Ascending aorta (tissue), 2 donors: ENCODE results near the gene TRPM3. TPM values are rescaled to one million over a fixed set of nuclear protein-coding genes. Genes with fewer than 3 reads are reported as not detected.

ENCODE experiments used
- DNase-seq, 2 donors: peaks; one replicate each; pipeline ENCODE4 v3.0.0-alpha.2; 2019; ENCODE audit warnings: low spot score in 2 of 2
- H3K27ac ChIP-seq, 2 donors: fragments of 200-600 bp; sonication (generic); one replicate each; pipeline ENCODE4 v1.5.1; 2016 to 2017; ENCODE audit warnings: mild to moderate bottlenecking in 1 of 2
- H3K27me3 ChIP-seq: fragments of 200-600 bp; sonication (generic); one replicate; pipeline ENCODE4 v1.5.1; 2017
- H3K36me3 ChIP-seq, 2 donors: fragments of 200-600 bp; sonication (generic); one replicate each; pipeline ENCODE4 v1.5.1; 2016
- H3K4me1 ChIP-seq, 2 donors: fragments of 200-600 bp; sonication (generic); one replicate each; pipeline ENCODE4 v1.5.1; 2016 to 2017; ENCODE audit warnings: mild to moderate bottlenecking in 1 of 2
- H3K4me3 ChIP-seq, 2 donors: fragments of 200-600 bp; sonication (generic); one replicate each; pipeline ENCODE4 v1.5.1; 2016 to 2017; ENCODE audit warnings: mild to moderate bottlenecking in 1 of 2
- H3K9me3 ChIP-seq, 2 donors: fragments of 200-600 bp; sonication (generic); one replicate each; pipeline ENCODE4 v1.5.1; 2016
- intact Hi-C: fragments of 100-400 bp; cut with DNase I; formaldehyde crosslinking; loops from one replicate; pipeline ENCODE4 v1.15.1; 2023
- total RNA-seq: library from RNA; depleted of rRNA; stranded (reverse); fragments of >200 nt; gene quantifications from one replicate; pipeline ENCODE4 v1.1.0, GENCODE V29; 2016
- TF ChIP-seq, protein P1 (sequence below), 3 experiments: fragments of 200-600 bp in 2 of 3; fragments of 450-650 bp in 1 of 3; sonication (generic) in 2 of 3; IDR thresholded peaks; one replicate each; pipeline ENCODE4 v1.5.1; 2016 to 2019; ENCODE audit warnings: antibody characterized with exemption in 3 of 3, mild to moderate bottlenecking in 1 of 3, moderate library complexity in 1 of 3

The TRPM3 gene
- total RNA-seq, 1 donor from 2014 or later: 3.3 TPM

DNA sequence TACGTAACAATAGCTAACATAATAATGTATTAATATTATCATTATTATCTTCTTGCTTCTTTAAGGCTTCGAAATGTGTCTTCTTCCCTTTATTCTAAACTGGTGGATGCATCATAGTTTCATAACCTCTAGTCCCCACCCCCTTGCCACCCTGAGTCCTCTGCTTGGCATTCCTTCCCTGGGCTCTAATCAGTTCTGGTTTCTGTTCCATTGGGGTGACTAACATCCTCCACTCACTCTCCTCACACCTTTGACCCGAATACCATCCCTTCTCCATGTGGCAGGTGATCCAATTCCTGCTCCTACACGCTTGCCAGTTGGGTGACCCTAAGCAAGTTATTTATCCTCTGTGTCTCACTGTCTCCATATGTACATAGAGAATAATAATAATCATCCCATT is 286.1 kb downstream of the TRPM3 start:
- intact Hi-C loops: no loop called here
- no peaks in the 10 kb centered on the region for H3K4me1 ChIP-seq
- no peaks in the 10 kb centered on the region for H3K9me3 ChIP-seq
- H3K27ac ChIP-seq: no peak overlapping the region
- no peak for DNase-seq
- TF ChIP-seq, protein P1, sequence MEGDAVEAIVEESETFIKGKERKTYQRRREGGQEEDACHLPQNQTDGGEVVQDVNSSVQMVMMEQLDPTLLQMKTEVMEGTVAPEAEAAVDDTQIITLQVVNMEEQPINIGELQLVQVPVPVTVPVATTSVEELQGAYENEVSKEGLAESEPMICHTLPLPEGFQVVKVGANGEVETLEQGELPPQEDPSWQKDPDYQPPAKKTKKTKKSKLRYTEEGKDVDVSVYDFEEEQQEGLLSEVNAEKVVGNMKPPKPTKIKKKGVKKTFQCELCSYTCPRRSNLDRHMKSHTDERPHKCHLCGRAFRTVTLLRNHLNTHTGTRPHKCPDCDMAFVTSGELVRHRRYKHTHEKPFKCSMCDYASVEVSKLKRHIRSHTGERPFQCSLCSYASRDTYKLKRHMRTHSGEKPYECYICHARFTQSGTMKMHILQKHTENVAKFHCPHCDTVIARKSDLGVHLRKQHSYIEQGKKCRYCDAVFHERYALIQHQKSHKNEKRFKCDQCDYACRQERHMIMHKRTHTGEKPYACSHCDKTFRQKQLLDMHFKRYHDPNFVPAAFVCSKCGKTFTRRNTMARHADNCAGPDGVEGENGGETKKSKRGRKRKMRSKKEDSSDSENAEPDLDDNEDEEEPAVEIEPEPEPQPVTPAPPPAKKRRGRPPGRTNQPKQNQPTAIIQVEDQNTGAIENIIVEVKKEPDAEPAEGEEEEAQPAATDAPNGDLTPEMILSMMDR (IDR thresholded peaks at IDR 0.05): no peak
- no peaks in the 10 kb centered on the region for H3K27me3 ChIP-seq
- H3K36me3 ChIP-seq: no peaks in the 10 kb centered on the region
- H3K4me3 ChIP-seq: no peak overlapping the region

GRCh38 chr9:70832492-70832891 is 288.9 kb downstream of the TRPM3 start:
- TF ChIP-seq, protein P1 (IDR thresholded peaks at IDR 0.05): no peak
- Histone ChIP-seq H3K9me3 (no peaks in the 10 kb centered on the region), H3K27me3 (no peaks in the 10 kb centered on the region), H3K4me1 (no peaks in the 10 kb centered on the region), H3K4me3 (no peak overlapping the region), H3K36me3 (no peaks in the 10 kb centered on the region), H3K27ac (no peak overlapping the region)
- intact Hi-C loops: no loop called here
- no peak for DNase-seq

DNA sequence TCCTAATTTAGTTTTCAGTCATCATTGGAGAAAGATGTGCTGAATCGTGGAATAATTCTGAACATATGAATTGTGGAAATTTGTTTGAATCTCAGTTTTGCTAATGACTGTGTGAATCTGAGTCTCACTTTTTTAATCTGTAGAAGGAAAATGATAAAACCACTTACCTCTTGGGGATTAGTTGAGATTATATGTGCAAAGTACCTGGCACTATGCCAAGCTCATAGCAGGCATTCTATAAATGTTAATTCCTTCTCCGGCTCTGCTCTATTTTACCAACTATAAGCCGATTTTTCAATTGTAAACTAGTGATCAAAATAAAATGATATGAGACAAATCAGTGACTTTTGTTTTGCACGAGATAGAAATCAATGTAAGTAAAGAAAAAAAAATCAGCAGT is 290.8 kb downstream of the TRPM3 start:
- Histone ChIP-seq H3K4me1 (no peaks in the 10 kb centered on the region), H3K36me3 (no peaks in the 10 kb centered on the region), H3K4me3 (no peak overlapping the region), H3K27me3 (no peaks in the 10 kb centered on the region), H3K27ac (no peak overlapping the region), H3K9me3 (no peaks in the 10 kb centered on the region)
- no peak for DNase-seq
- TF ChIP-seq, protein P1 (IDR thresholded peaks at IDR 0.05): no peak
- intact Hi-C loops: no loop called here

GRCh38 chr9:70829591-70830265 is 291.7 kb downstream of the TRPM3 start:
- no peak overlapping the region for H3K27ac ChIP-seq
- no peaks in the 10 kb centered on the region for H3K36me3 ChIP-seq
- H3K4me1 ChIP-seq: no peaks in the 10 kb centered on the region
- DNase-seq: no peak
- no peaks in the 10 kb centered on the region for H3K27me3 ChIP-seq
- H3K9me3 ChIP-seq: no peaks in the 10 kb centered on the region
- TF ChIP-seq, protein P1 (IDR thresholded peaks at IDR 0.05): no peak
- no peak overlapping the region for H3K4me3 ChIP-seq
- intact Hi-C loops: no loop called here

- H3K27me3 ChIP-seq: no peaks in the 10 kb centered on the region
- H3K4me3 ChIP-seq: no peak overlapping the region
- H3K4me1 ChIP-seq: no peaks in the 10 kb centered on the region
- H3K36me3 ChIP-seq: no peaks in the 10 kb centered on the region
- intact Hi-C loops: no loop called here
- TF ChIP-seq, protein P1 (IDR thresholded peaks at IDR 0.05): no peak
- DNase-seq: no peak
- H3K27ac ChIP-seq: no peak overlapping the region
- H3K9me3 ChIP-seq: no peaks in the 10 kb centered on the region
These were observed 294.9 kb downstream of the TRPM3 start for GRCh38 chr9:70826562-70826961.

- DNase-seq: no peak
- Histone ChIP-seq H3K27ac (no peak overlapping the region), H3K9me3 (no peaks in the 10 kb centered on the region), H3K27me3 (no peaks in the 10 kb centered on the region), H3K36me3 (no peaks in the 10 kb centered on the region), H3K4me3 (no peak overlapping the region), H3K4me1 (no peaks in the 10 kb centered on the region)
- intact Hi-C loops: no loop called here
- TF ChIP-seq, protein P1 (IDR thresholded peaks at IDR 0.05): no peak
These were observed 298.1 kb downstream of the TRPM3 start for GRCh38 chr9:70823284-70823683.
